ENCODE data around the gene PGP. TPM values are rescaled to one million over a fixed set of nuclear protein-coding genes. Genes with fewer than 3 reads are reported as not detected.
A peak's percentile ranks its signal among the peaks of the same experiment; 100 is the strongest.

The PGP gene
- total and polyA plus RNA-seq, 4 experiments from 2014 or later: 7.8 to 27.3 (median 19.7) TPM

GRCh38 chr16:2170587-2171435 lies 43.8 kb downstream of the PGP start:
- no peak overlapping the region for H3K4me3 ChIP-seq (ENCODE audit: low read length in 2 of 2)
- Mint-ChIP-seq H3K27me3 (no peaks in the 10 kb centered on the region), H3K27ac (no peak overlapping the region), H3K4me1 (no peaks in the 10 kb centered on the region), H3K4me3 (no peak overlapping the region), H3K9me3 (no peaks in the 10 kb centered on the region), H3K36me3 (peaks cover 3 to 19% of the 10 kb centered on the region in 2 donors)
- no peaks in the 10 kb centered on the region for H3K4me1 ChIP-seq (ENCODE audit: insufficient read depth, low read length)
- H3K27me3 ChIP-seq (ENCODE audit: insufficient read depth, low read length): no peaks in the 10 kb centered on the region
- no peak overlapping the region for H3K27ac ChIP-seq (ENCODE audit: low read depth, low read length)
- H3K9me3 ChIP-seq (ENCODE audit: control insufficient read depth in 1 of 2, low read length in 2 of 2): no peaks in the 10 kb centered on the region
- POLR2A ChIA-PET (ENCODE audit: partially characterized antibody): no interaction called here
- intact Hi-C loops (cut with micrococcal nuclease): no loop called here
- CTCF ChIA-PET (ENCODE audit: partially characterized antibody): no interaction called here
- DNase-seq: no peak
- H3K36me3 ChIP-seq (ENCODE audit: insufficient read depth, low read length): peaks cover 13% of the 10 kb centered on the region

GRCh38 chr16:2170080-2170479 lies 44.6 kb downstream of the PGP start:
- Histone ChIP-seq H3K27me3 (ENCODE audit: insufficient read depth, low read length) (no peaks in the 10 kb centered on the region), H3K36me3 (ENCODE audit: insufficient read depth, low read length) (peaks cover 13% of the 10 kb centered on the region), H3K27ac (ENCODE audit: low read depth, low read length) (no peak overlapping the region), H3K9me3 (ENCODE audit: control insufficient read depth in 1 of 2, low read length in 2 of 2) (no peaks in the 10 kb centered on the region), H3K4me1 (ENCODE audit: insufficient read depth, low read length) (no peaks in the 10 kb centered on the region), H3K4me3 (ENCODE audit: low read length in 2 of 2) (no peak overlapping the region)
- Mint-ChIP-seq H3K36me3 (peaks cover 3 to 18% of the 10 kb centered on the region in 2 donors), H3K27me3 (no peaks in the 10 kb centered on the region), H3K9me3 (no peaks in the 10 kb centered on the region), H3K4me3 (no peak overlapping the region), H3K27ac (no peak overlapping the region), H3K4me1 (no peaks in the 10 kb centered on the region)
- no peak for DNase-seq
- ChIA-PET POLR2A (ENCODE audit: partially characterized antibody) (no interaction called here), CTCF (ENCODE audit: partially characterized antibody) (no interaction called here)
- intact Hi-C loops (cut with micrococcal nuclease): no loop called here

GRCh38 chr16:2167068-2167638 lies 47.5 kb downstream of the PGP start:
- Histone ChIP-seq H3K27me3 (ENCODE audit: insufficient read depth, low read length) (no peaks in the 10 kb centered on the region), H3K9me3 (ENCODE audit: control insufficient read depth in 1 of 2, low read length in 2 of 2) (no peaks in the 10 kb centered on the region), H3K36me3 (ENCODE audit: insufficient read depth, low read length) (peaks cover 9% of the 10 kb centered on the region), H3K4me1 (ENCODE audit: insufficient read depth, low read length) (no peaks in the 10 kb centered on the region), H3K4me3 (ENCODE audit: low read length in 2 of 2) (no peak overlapping the region), H3K27ac (ENCODE audit: low read depth, low read length) (no peak overlapping the region)
- H3K36me3 Mint-ChIP-seq: peaks cover 3 to 9% of the 10 kb centered on the region in 2 donors
- H3K9me3 Mint-ChIP-seq: no peaks in the 10 kb centered on the region
- intact Hi-C loops (cut with micrococcal nuclease): no loop called here
- H3K27ac Mint-ChIP-seq: no peak overlapping the region
- no peaks in the 10 kb centered on the region for H3K27me3 Mint-ChIP-seq
- CTCF ChIA-PET (ENCODE audit: partially characterized antibody): interaction anchor here (1.2 kb wide), 1 partner anchor 12 kb away, joined by 3 read pairs; the partner anchor contains the start of gene TRAF7
- H3K4me1 Mint-ChIP-seq: peaks cover 0 to 4% (median 1%) of the 10 kb centered on the region in 4 donors
- DNase-seq: no peak
- POLR2A ChIA-PET (ENCODE audit: partially characterized antibody): interaction anchor here (1.2 kb wide), 1 partner anchor 12 kb away, joined by 7 read pairs; the partner anchor contains the start of gene TRAF7
- H3K4me3 Mint-ChIP-seq: no peak overlapping the region

GRCh38 chr16:2166263-2167067 lies 48.2 kb downstream of the PGP start:
- Histone ChIP-seq H3K36me3 (ENCODE audit: insufficient read depth, low read length) (peaks cover 9% of the 10 kb centered on the region), H3K27ac (ENCODE audit: low read depth, low read length) (no peak overlapping the region), H3K9me3 (ENCODE audit: control insufficient read depth in 1 of 2, low read length in 2 of 2) (no peaks in the 10 kb centered on the region), H3K4me1 (ENCODE audit: insufficient read depth, low read length) (no peaks in the 10 kb centered on the region), H3K4me3 (ENCODE audit: low read length in 2 of 2) (no peak overlapping the region), H3K27me3 (ENCODE audit: insufficient read depth, low read length) (no peaks in the 10 kb centered on the region)
- H3K27me3 Mint-ChIP-seq: no peaks in the 10 kb centered on the region
- peak overlapping the region in 3 of 7 donors; percentile 7 to 76 (median 15) for H3K27ac Mint-ChIP-seq
- H3K36me3 Mint-ChIP-seq: peaks cover 3 to 5% of the 10 kb centered on the region in 2 donors
- peak overlapping the region in 1 of 8 donors; percentile 20 for H3K4me3 Mint-ChIP-seq
- POLR2A ChIA-PET (ENCODE audit: partially characterized antibody): interaction anchor here (1.1 kb wide), 1 partner anchor 11 kb away, joined by 3 read pairs; the partner anchor contains the start of gene TRAF7
- H3K4me1 Mint-ChIP-seq: peaks cover 0 to 4% (median 1%) of the 10 kb centered on the region in 4 donors
- no peaks in the 10 kb centered on the region for H3K9me3 Mint-ChIP-seq
- intact Hi-C loops (cut with micrococcal nuclease): no loop called here
- CTCF ChIA-PET (ENCODE audit: partially characterized antibody): no interaction called here
- DNase-seq: no peak

GRCh38 chr16:2165861-2166260 lies 48.8 kb downstream of the PGP start:
- no peaks in the 10 kb centered on the region for H3K27me3 Mint-ChIP-seq
- Histone ChIP-seq H3K4me3 (ENCODE audit: low read length in 2 of 2) (no peak overlapping the region), H3K9me3 (ENCODE audit: control insufficient read depth in 1 of 2, low read length in 2 of 2) (no peaks in the 10 kb centered on the region), H3K27me3 (ENCODE audit: insufficient read depth, low read length) (no peaks in the 10 kb centered on the region), H3K4me1 (ENCODE audit: insufficient read depth, low read length) (no peaks in the 10 kb centered on the region), H3K36me3 (ENCODE audit: insufficient read depth, low read length) (peaks cover 9% of the 10 kb centered on the region), H3K27ac (ENCODE audit: low read depth, low read length) (no peak overlapping the region)
- POLR2A ChIA-PET (ENCODE audit: partially characterized antibody): interaction anchor here (1.1 kb wide), 1 partner anchor 10 kb away, joined by 3 read pairs; the partner anchor contains the start of gene TRAF7
- H3K4me1 Mint-ChIP-seq: peaks cover 0 to 4% (median 1%) of the 10 kb centered on the region in 4 donors
- peaks cover 3 to 5% of the 10 kb centered on the region in 2 donors for H3K36me3 Mint-ChIP-seq
- CTCF ChIA-PET (ENCODE audit: partially characterized antibody): no interaction called here
- H3K9me3 Mint-ChIP-seq: no peaks in the 10 kb centered on the region
- intact Hi-C loops (cut with micrococcal nuclease): no loop called here
- H3K27ac Mint-ChIP-seq: peak overlapping the region in 2 of 7 donors; percentile 7 to 76
- no peak for DNase-seq
- peak overlapping the region in 1 of 8 donors; percentile 20 for H3K4me3 Mint-ChIP-seq

- Histone ChIP-seq H3K4me1 (ENCODE audit: insufficient read depth, low read length) (peaks cover 3% of the 10 kb centered on the region), H3K4me3 (ENCODE audit: low read length in 2 of 2) (no peak overlapping the region), H3K9me3 (ENCODE audit: control insufficient read depth in 1 of 2, low read length in 2 of 2) (no peaks in the 10 kb centered on the region), H3K27ac (ENCODE audit: low read depth, low read length) (no peak overlapping the region), H3K27me3 (ENCODE audit: insufficient read depth, low read length) (no peaks in the 10 kb centered on the region), H3K36me3 (ENCODE audit: insufficient read depth, low read length) (peaks cover 7% of the 10 kb centered on the region)
- ChIA-PET CTCF (ENCODE audit: partially characterized antibody) (interaction anchor here (1.1 kb wide), 1 partner anchor 23 kb away, joined by 4 read pairs; no protein-coding TSS in a partner anchor), POLR2A (ENCODE audit: partially characterized antibody) (no interaction called here)
- intact Hi-C loops (cut with micrococcal nuclease): no loop called here
- Mint-ChIP-seq H3K4me1 (peaks cover 0 to 4% (median 1%) of the 10 kb centered on the region in 4 donors), H3K27me3 (no peaks in the 10 kb centered on the region), H3K4me3 (no peak overlapping the region), H3K36me3 (peaks cover 3 to 4% of the 10 kb centered on the region in 2 donors), H3K27ac (peak overlapping the region in 4 of 7 donors; percentile 18 to 59 (median 52)), H3K9me3 (no peaks in the 10 kb centered on the region)
- peak in 3 of 5 donors; percentile 29 to 67 (median 34) for DNase-seq
Measured at GRCh38 chr16:2163211-2163881, 51.3 kb downstream of the PGP start.

All from CD4-positive, alpha-beta memory T cell (primary cell).